Measurements from ENCODE around the gene MRPL49. TPM values are rescaled to one million over a fixed set of nuclear protein-coding genes. Genes with fewer than 3 reads are reported as not detected.

Gene MRPL49
- total and polyA plus RNA-seq, 2 of the 13 experiments (the other 11 are each of a cell fraction or from before 2014, with no cell fraction given) = 39.2 to 53.3 TPM

GRCh38 chr11:65156926-65157325, 34.8 kb downstream of the MRPL49 start:
- Histone ChIP-seq H3K9ac (ENCODE audit: insufficient read depth, low read depth, low read length) (no peak overlapping the region), H3K79me2 (ENCODE audit: insufficient read depth, low read length) (no peaks in the 10 kb centered on the region), H2AFZ (ENCODE audit: low read length) (no peak overlapping the region), H3K27me3 (ENCODE audit: control insufficient read depth in 1 of 2, insufficient read depth in 2 of 2, low read length in 2 of 2) (no peaks in the 10 kb centered on the region), H3K4me3 (replicated peaks in 1 of 3; ENCODE audit: insufficient read depth in 1 of 3, low read depth in 2 of 3, low read length in 3 of 3) (no peak overlapping the region), H3K27ac (ENCODE audit: extremely low read length, insufficient read depth, low read length) (no peak overlapping the region), H3K36me3 (replicated peaks in 1 of 2; ENCODE audit: control insufficient read depth in 1 of 2, insufficient read depth in 2 of 2, low read length in 2 of 2) (no peaks in the 10 kb centered on the region), H4K20me1 (ENCODE audit: insufficient read depth, low read length) (no peaks in the 10 kb centered on the region), H3K9me3 (ENCODE audit: low read length) (no peaks in the 10 kb centered on the region), H3K4me1 (ENCODE audit: insufficient read depth, low read length) (peaks cover 17% of the 10 kb centered on the region), H3K4me2 (ENCODE audit: low read depth, low read length) (no peak overlapping the region)
- ChIA-PET POLR2A (interaction anchor here (1.8 kb wide), 1 partner anchor 22 kb away, joined by 8 read pairs; no protein-coding TSS in a partner anchor), CTCF (ENCODE audit: low intra/inter-chr PET ratio, low total read pairs) (no interaction called here)
- in situ Hi-C loops (cut with HindIII; ENCODE audit: extremely low pct_ligation_motif_present, low pct_unique_long_range_greater_than_20kb) (no loop called here), intact Hi-C loops (cut with micrococcal nuclease; ENCODE audit: unreplicated experiment) (no loop called here)
- FAIRE-seq (no peak), ATAC-seq (no peak), DNase-seq (ENCODE audit: low spot score) (no peak)
- WGBS (ENCODE audit: low lambda C conversion rate) = 20% methylated on average over 1 of the region's 3 CpGs
- BruUV-seq (replicated peaks) = no TSS peak
- TF ChIP-seq MBD4 (IDR thresholded peaks at IDR 0.05; ENCODE audit: borderline replicate concordance, low read length) = no peak
- TF ChIP-seq ZNF563 (CRISPR knock-in tag; IDR thresholded peaks at IDR 0.05) = no peak
- no peak for TF ChIP-seq AFF4 (CRISPR knock-in tag; IDR thresholded peaks at IDR 0.05)
- TF ChIP-seq ARHGAP35 (CRISPR knock-in tag; IDR thresholded peaks at IDR 0.05; ENCODE audit: borderline replicate concordance) = no peak
- TF ChIP-seq TERF1 (CRISPR knock-in tag; IDR thresholded peaks at IDR 0.05) = no peak
- TF ChIP-seq ZFP1 (CRISPR knock-in tag; IDR thresholded peaks at IDR 0.05) = no peak

Measured in HepG2 (cell line).